OCI-LY7 (cell line): ENCODE measurements around the gene TSSK6. TPM values are rescaled to one million over a fixed set of nuclear protein-coding genes. Genes with fewer than 3 reads are reported as not detected.

Source experiments
- BruUV-seq: library from RNA; stranded (reverse); fragments of 400-500 nt; replicated peaks from 2 replicates; lab custom pipeline; 2021; lab: Mats Ljungman, UMichigan
- CTCF ChIA-PET: fragments of 300-600 bp; sonication (Branson Sonifier 250); formaldehyde crosslinking; loops from one replicate; lab custom pipeline; 2022; ENCODE audit warnings: antibody characterized with exemption; ENCODE audit not compliant: unreplicated experiment; lab: Charles Lee
- POLR2A ChIA-PET: fragments of 300-600 bp; sonication (Branson Sonifier 250); formaldehyde crosslinking; loops from one replicate; lab custom pipeline; 2022; ENCODE audit warnings: antibody characterized with exemption; lab: Charles Lee
- DNase-seq: peaks from one replicate; pipeline ENCODE4 v3.0.0-alpha.2; 2015; ENCODE audit warnings: low spot score
- H2AFZ ChIP-seq: fragments of 200-600 bp; sonication (generic), shearing (Covaris generic); 2 replicates; pipeline ENCODE4 v1.6.1; 2014; ENCODE audit warnings: mild to moderate bottlenecking, antibody characterized with exemption, low read length, moderate library complexity
- H3K27ac ChIP-seq: fragments of 200-600 bp; sonication (generic); 2 replicates; pipeline ENCODE4 v1.5.1; 2014; ENCODE audit warnings: mixed run types, low read depth, mild to moderate bottlenecking, moderate library complexity, low read length, inconsistent platforms; ENCODE audit not compliant: poor library complexity, severe bottlenecking
- H3K36me3 ChIP-seq: fragments of 200-600 bp; sonication (generic); 2 replicates; pipeline ENCODE4 v1.6.1; 2014; ENCODE audit warnings: mild to moderate bottlenecking, antibody characterized with exemption, low read length, moderate library complexity, mixed read lengths; ENCODE audit not compliant: insufficient read depth
- H3K4me1 ChIP-seq: fragments of 200-600 bp; sonication (generic); 2 replicates; pipeline ENCODE4 v1.5.1; 2014; ENCODE audit warnings: mild to moderate bottlenecking, low read length; ENCODE audit not compliant: insufficient read depth, poor library complexity, severe bottlenecking
- H3K4me2 ChIP-seq: fragments of 200-600 bp; sonication (generic); 2 replicates; pipeline ENCODE4 v1.6.1; 2014; ENCODE audit warnings: mild to moderate bottlenecking, low read length
- H3K4me3 ChIP-seq: fragments of 200-600 bp; sonication (generic); 2 replicates; pipeline ENCODE4 v1.5.1; 2014; ENCODE audit warnings: mild to moderate bottlenecking, low read depth, low read length; ENCODE audit not compliant: poor library complexity, severe bottlenecking
- H3K79me2 ChIP-seq: fragments of 200-600 bp; sonication (generic); 2 replicates; pipeline ENCODE4 v1.6.1; 2016; ENCODE audit warnings: low read depth, mild to moderate bottlenecking, low read length, moderate library complexity, mixed read lengths; ENCODE audit not compliant: insufficient read depth
- H3K9me2 ChIP-seq: fragments of 200-600 bp; sonication (generic); 2 replicates; pipeline ENCODE4 v1.6.1; 2016; ENCODE audit warnings: mild to moderate bottlenecking, low read length, mixed read lengths; ENCODE audit not compliant: insufficient read depth
- H3K9me3 ChIP-seq: fragments of 200-600 bp; sonication (generic); 2 replicates; pipeline ENCODE4 v1.6.1; 2014; ENCODE audit warnings: mild to moderate bottlenecking, mixed run types, low read length, mixed read lengths
- H4K20me1 ChIP-seq: fragments of 200-600 bp; sonication (generic); 2 replicates; pipeline ENCODE4 v1.6.1; 2014; ENCODE audit warnings: mild to moderate bottlenecking, antibody characterized with exemption, low read length, moderate library complexity, mixed read lengths; ENCODE audit not compliant: insufficient read depth
- EZH2phosphoT487 ChIP-seq: fragments of 200-600 bp; sonication (generic); IDR thresholded peaks from 2 replicates; pipeline ENCODE4 v1.6.1; 2018; ENCODE audit warnings: low read depth, borderline replicate concordance, mild to moderate bottlenecking, mixed run types, antibody characterized with exemption, low read length, moderate library complexity, mixed read lengths
- intact Hi-C: fragments of 100-400 bp; cut with micrococcal nuclease; formaldehyde crosslinking; loops from one replicate; pipeline ENCODE4 v1.10.0; 2022; ENCODE audit not compliant: unreplicated experiment
- total RNA-seq, 2 experiments: library from RNA; depleted of rRNA in 1 of 2; stranded (reverse); fragments of >200 nt in 1 of 2; shearing (Covaris generic) in 1 of 2; gene quantifications; 2 replicates each; pipeline ENCODE4 v1.2.3, GENCODE V29; 2014 to 2022
- TF ChIP-seq, protein P1 (sequence below): fragments of 200-600 bp; sonication (generic); conservative IDR thresholded peaks from 2 replicates; pipeline ENCODE4 v1.5.1; 2014; ENCODE audit warnings: mild to moderate bottlenecking, antibody characterized with exemption, low read length, moderate library complexity, mixed read lengths

The TSSK6 gene
- total RNA-seq, 2 experiments from 2014 or later, result 6.4 to 10.5 TPM

DNA sequence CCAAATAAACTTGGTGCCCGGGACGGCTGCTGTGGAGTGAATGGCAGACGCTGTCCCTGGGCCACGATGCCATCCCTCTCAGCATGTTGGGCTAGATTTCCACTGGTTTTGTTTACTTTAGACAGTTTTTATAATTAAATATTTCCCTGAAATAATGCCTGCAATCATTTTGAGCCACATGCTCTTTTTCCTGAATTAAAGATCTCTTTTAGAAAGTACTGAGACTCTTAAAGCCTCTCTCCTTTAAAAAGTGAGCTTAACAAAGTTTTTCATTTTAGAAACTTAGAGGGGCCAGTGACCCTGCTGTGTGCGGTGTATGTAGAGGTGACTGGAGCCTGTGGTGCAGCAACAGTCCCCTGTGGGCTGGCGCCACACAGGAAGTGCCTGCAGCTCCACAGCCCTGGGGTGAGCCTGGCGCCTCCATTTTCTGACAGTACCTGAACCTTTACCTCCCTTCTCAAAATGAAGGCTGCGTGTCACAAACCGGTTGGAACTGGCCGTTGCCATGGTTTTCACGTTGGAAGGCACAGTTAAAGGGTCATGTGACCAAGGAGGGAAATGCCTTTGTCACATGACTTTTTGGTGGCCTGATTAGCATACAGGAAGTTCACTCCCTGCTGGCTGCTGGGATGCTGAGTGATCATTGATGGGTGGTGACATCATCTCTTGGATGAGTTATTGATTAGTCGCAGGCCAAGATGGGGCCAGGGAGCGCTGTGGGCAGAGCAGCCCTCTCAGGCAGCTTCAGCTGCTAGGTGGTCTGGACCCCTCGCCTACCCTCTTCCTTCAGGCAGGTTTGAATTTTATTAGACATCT is 26.3 kb downstream of the TSSK6 start:
- no TSS peak for BruUV-seq
- no peak for TF ChIP-seq EZH2phosphoT487
- TF ChIP-seq, protein P1, sequence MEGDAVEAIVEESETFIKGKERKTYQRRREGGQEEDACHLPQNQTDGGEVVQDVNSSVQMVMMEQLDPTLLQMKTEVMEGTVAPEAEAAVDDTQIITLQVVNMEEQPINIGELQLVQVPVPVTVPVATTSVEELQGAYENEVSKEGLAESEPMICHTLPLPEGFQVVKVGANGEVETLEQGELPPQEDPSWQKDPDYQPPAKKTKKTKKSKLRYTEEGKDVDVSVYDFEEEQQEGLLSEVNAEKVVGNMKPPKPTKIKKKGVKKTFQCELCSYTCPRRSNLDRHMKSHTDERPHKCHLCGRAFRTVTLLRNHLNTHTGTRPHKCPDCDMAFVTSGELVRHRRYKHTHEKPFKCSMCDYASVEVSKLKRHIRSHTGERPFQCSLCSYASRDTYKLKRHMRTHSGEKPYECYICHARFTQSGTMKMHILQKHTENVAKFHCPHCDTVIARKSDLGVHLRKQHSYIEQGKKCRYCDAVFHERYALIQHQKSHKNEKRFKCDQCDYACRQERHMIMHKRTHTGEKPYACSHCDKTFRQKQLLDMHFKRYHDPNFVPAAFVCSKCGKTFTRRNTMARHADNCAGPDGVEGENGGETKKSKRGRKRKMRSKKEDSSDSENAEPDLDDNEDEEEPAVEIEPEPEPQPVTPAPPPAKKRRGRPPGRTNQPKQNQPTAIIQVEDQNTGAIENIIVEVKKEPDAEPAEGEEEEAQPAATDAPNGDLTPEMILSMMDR, result no peak
- H4K20me1 ChIP-seq, result 0 out of 2 replicates have a peak, but pooled peaks cover 3% of the 10 kb centered on the region
- intact Hi-C loops, result no loop called here
- peaks cover 28% of the 10 kb centered on the region for H3K79me2 ChIP-seq
- peak overlapping the region; percentile 27; the same call in 1 of the 2 replicates for H2AFZ ChIP-seq
- peak; percentile 93 for DNase-seq
- peak overlapping the region; percentile 42 for H3K4me3 ChIP-seq
- no peaks in the 10 kb centered on the region for H3K9me3 ChIP-seq
- peaks cover 33% of the 10 kb centered on the region for H3K4me1 ChIP-seq
- peak overlapping the region; percentile 64 for H3K4me2 ChIP-seq
- peak overlapping the region; percentile 90 for H3K27ac ChIP-seq
- POLR2A ChIA-PET, result interaction anchor here (0.6 to 2.1 kb wide), 8 partner anchors 9 to 1972 kb away, joined by 3 to 10 read pairs (median 5); partner anchors contain the start of gene GATAD2A
- peaks cover 41% of the 10 kb centered on the region for H3K36me3 ChIP-seq
- CTCF ChIA-PET, result interaction anchor here (1.0 kb wide), 1 partner anchor 125 kb away, joined by 4 read pairs; no protein-coding TSS in a partner anchor
- no peaks in the 10 kb centered on the region for H3K9me2 ChIP-seq

DNA sequence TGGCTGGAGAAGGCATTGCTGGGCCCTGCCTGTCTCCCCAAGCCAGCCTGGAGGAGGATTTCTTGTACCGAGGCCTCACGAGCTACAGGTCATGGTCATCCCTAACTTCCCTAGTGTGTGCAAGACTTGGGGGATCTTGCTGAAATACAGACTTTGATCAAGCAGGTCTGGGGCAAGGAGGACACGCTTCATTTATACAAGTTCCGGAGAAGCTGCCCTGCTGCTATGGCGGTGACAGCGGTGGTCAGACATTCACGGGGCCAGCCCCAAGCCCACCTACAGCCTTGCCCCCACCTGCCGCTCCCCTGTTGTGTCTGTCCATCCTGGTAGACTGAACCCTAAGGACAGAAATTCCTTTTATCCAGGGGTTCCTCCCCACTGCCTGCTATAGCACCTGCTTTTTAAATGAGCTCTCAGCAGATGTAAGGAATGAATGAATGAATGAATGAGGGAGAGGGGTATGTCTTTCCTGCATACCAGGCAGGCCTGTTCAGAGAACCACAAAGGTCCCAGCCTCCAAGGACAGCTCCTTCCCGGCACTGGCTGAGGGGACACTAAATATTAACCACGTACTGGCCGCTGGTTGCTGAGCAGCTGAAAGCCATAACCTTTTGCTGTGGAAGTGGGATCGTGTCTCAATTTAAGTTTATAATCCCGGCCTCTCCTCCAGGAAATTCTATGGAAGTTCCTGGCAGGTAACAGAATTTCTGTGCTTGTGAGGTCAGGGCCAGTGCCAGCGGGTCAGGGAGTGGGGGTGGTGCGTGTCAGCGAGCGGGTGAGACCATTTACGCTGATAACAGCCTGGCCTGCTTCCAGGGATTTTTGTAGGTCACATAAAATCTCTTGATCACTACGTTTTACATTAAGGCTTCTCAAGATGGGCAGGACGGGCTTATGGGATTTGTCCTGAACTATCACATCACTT is 27.1 kb downstream of the TSSK6 start:
- Histone ChIP-seq H4K20me1 (0 out of 2 replicates have a peak, but pooled peaks cover 3% of the 10 kb centered on the region), H2AFZ (peak overlapping the region; percentile 27; the same call in 1 of the 2 replicates), H3K36me3 (peaks cover 41% of the 10 kb centered on the region), H3K9me3 (no peaks in the 10 kb centered on the region), H3K4me3 (peak overlapping the region; percentile 42), H3K27ac (peak overlapping the region; percentile 90), H3K4me2 (peak overlapping the region; percentile 64), H3K4me1 (peaks cover 33% of the 10 kb centered on the region), H3K79me2 (peaks cover 28% of the 10 kb centered on the region), H3K9me2 (no peaks in the 10 kb centered on the region)
- BruUV-seq, result no TSS peak
- CTCF ChIA-PET, result no interaction called here
- TF ChIP-seq, protein P1, result no peak
- TF ChIP-seq EZH2phosphoT487, result no peak
- POLR2A ChIA-PET, result interaction anchor here (0.6 to 1.0 kb wide), 5 partner anchors 8 to 1972 kb away, joined by 3 to 5 read pairs (median 4); no protein-coding TSS in a partner anchor
- DNase-seq, result no peak
- intact Hi-C loops, result no loop called here
